NAMALWA (cell line): ENCODE results near the gene C12orf75.
"Not testable (repeated sequence)": the region's sequence is repeated elsewhere in the genome, so short reads cannot be mapped to it uniquely, and the experiment has no call there.

Experiments
- DNase-seq: peaks from one replicate; pipeline ENCODE4 v3.0.0-alpha.2; 2015; ENCODE audit warnings: low spot score

Gene C12orf75

DNA sequence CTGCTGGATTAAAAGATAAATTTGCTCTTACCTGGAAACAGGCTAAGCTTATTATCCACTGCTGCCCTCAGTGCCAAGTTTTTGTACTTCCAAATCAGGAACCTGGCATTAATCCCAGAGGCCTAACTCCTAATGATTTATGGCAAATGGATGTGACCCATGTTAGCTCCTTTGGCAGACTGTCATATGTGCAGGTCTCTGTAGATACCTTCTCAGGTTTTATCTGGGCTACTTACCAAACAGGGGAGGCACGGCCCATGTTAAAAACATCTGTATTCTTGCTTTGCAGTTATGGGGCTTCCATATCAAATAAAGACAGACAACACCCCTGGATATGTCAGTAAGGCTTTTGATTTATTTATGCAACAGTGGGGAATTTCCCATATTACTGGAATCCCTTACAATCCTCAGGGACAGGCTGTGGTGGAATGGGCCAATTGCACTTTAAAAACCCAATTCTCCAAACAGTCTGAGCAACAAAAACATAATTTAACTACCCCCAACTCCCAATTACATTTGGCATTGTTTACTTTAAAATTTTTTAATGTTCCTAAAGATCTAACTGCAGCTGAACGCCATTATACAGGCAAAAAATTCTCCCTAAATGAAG is 19.9 kb upstream of the C12orf75 start:
- DNase-seq: not testable (repeated sequence)

DNA sequence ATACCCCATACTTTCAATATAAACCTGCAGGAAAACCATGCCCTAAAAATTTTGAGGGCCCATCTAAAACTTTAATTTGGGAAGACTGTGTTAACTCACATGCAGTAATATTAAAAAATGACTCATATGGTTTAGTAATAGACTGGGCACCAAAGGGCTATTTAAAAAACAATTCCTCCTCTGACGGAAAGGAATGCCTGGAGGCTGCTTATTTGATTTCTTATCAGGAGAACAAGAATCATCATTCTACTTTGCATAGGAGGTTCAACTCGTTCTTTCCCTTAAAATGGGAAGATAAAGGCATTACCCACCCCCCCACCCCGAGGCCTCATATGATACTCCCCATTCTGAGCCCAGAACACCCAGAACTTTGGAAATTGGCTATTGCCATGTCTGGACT is 18.6 kb upstream of the C12orf75 start:
- not testable (repeated sequence) for DNase-seq

DNA sequence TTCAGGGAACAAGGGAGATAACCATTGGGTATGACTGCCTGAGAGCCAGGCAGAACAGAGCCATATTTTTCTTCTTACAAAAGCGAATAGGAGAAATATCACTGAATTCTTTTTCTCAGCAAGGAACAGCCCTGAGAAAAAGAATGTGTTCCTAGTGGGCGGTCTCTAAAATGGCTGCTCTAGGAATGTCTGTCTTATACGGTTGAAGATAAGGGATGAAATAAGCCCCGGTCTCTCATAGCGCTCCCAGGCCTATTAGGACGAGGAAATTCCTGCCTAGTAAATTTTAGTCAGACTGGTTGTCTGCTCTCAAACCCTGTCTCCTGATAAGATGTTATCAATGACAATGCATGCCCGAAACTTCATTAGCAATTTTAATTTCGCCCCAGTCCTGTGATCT is 16.7 kb upstream of the C12orf75 start:
- not testable (repeated sequence) for DNase-seq

DNA sequence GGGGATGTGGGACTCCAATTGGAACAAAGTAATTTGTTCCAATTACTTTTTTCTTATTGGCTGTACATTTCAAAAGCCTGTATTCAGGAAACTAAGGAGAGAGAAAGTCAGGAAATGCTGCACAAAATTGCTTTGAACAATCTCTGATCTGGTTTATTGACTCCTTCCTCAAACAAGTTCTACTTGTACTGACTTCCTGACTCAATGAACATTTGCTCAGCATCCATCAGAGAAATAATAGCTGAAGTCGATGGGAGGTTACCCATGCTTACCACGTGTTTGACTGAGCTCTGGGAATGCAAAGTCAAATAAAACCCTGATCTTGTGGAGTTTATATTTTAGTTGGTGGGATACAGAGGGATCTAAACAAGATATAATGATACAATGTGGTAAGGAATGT is 15.4 kb upstream of the C12orf75 start:
- no peak for DNase-seq

DNA sequence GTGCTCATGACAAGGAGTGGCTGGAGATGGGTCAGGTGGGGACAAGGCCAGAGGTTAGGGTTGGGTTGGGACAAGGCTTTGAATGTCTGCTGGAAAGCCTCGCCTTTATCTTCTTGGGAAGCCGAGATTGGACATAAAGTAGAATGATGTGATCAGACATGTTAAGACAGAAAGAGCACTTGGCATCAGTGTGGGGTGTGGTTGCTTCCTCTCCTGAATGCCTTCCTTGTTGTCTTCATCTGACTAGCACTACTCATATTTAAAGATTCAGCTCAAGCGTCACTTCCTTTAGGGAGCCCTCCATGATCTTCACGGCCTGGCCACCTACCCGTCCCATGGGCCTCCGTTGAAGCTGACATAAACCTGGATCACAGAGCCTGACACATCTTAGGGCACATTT is 14.8 kb upstream of the C12orf75 start:
- no peak for DNase-seq

DNA sequence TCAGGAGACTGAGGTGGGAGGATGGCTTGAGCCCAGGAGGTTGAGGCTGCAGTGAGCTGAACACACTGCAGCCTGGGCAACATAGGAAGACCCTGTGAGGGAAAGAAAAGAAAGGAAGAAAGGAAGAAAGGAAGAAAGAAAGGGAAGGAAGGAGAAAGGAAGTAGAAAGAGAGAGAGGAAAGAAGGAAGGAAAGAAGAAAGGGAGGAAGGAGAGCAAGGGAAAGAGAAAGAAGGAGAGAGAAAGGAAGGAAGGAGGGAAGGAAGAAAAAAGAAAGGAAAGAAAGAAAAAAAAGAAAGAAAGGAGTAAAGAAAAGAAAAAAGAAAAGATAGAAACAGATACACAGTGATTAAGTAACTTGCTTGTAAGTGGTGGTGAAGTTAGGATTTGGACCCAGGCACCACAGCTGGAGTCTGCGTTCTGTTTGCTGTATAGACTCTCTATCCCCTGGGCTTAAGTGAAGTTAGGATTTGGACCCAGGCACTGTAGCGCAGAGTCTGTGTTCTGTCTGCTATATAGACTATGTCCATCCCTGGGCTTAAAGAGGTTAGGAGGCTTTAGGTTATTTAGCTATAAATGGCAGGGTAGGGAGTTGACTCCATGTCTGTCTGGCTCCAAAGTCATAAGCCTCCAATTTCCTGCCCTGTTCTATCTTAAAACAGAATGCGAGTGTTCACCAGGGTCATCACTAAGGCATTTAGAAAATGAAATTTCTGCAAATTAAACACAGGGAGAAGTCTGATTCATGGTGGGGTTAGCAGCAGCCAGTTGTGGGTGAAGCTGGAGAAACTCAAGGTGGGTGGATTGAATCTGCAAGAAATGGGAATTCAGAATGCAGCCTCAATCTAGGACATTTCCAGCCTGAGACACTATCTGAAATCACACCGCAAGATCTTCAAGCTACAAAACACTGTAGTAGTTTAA is 13.3 kb upstream of the C12orf75 start:
- no peak for DNase-seq

DNA sequence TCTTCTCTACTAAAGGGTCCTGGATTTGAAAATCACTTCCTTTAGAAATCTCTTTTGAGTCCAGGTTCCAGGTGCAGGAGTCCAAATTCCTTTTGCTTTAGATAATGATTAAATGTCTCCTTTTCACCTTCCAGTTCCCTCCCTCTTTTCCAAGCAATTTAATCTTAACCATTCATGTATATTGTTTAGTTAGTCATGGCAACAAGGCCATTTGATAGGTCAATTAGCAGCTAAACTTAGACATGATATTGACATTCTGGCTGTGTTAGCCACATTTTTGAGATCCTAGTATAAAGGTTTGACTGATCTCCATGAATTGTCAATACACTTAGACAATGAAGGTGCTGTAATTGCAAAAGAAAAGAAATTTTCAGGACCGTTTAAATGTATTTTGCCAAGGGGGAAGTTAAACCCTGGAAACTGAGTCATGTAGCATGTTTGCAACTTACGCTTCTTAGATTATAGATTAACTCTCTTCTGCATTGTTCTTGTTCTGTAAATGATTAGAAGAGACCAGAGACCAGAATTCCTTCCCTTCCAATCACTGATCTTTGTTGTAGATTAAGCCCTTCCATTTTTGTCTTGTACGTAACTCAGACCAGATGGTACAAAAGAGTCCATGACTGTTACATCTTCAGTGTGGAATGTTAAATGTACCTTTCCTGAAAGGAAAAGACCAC is 12.4 kb upstream of the C12orf75 start:
- no peak for DNase-seq

DNA sequence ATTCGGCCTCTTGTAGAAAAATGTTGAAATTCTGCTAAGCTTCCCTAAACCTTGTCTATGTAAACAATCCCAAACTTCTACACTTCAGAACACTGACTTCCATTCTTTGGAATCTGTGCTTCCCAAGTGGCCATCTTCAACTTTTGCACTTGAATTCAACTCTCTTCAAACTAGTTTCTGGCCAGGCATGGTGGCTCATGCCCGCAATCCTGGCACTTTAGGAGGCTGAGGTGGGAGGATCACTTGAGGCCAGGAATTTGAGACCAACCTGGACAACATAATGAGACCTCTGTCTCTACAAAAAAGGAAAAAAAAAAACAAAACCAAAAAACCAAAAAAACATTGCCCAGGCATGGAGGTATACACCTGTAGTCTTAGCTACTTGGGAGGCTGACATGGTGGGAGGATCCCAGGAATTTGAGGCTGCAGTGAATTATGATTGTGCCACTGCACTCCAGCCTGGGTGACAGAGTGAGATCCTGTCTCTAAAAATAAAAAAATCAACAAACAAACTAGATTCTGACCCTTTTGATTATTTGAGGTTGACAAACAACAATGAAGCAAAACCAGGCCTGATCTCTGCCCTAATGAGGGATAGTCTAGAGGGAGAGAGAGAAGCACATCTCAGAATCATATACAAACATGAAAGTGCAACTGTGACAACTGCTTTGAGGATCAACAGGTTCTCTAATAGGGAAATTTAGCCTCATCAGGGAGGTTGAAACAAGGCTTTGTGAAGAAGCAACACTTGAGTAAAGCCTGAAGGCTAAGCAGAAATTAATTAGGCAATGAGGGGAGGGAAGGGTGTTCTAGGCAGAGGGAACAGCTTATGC is 11.6 kb upstream of the C12orf75 start:
- no peak for DNase-seq

DNA sequence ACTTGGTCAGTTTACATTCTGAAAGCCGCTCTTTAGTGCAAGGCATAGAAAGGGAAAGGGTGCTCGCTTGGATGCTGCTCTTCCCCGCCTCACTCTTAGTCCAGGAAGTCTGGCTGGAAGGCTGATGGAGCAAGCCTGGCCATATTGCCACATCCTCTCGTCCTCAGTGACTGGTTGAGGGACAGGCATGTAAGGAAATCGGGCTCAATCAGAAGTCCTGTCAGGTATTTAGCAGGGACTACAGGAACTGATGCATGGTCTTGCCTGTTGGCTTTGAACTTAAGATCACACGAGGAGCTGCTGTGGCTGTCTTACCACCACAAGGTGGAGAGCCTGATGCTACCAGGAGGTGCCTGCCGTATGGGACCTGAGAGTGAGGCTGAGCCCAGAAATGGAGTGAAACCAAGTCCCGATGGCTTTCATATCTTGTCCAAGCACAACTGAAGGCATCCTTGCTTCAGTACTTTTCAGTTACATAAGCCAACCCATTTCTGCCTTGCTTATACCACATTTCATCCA is 10.7 kb upstream of the C12orf75 start:
- DNase-seq: no peak

DNA sequence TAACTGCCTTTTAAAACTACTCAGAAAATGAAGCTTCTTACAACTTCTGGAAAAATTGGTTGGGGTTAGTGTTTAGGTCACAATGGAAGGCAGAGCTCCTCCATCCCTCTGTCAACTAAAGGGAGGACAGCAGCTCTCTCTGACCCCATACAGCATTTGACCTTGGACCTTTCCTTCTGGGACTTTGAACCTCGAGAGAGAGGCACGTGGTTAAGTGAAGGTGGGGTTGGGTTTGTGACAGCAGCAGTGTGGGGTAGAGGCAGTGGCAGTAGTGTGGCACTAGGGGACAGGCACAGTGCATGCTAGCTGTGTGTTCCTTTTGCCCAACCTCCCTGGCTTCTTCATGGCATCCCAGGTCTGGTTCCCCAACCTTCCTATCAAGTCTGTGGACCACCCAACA is 9.4 kb upstream of the C12orf75 start:
- DNase-seq: no peak

DNA sequence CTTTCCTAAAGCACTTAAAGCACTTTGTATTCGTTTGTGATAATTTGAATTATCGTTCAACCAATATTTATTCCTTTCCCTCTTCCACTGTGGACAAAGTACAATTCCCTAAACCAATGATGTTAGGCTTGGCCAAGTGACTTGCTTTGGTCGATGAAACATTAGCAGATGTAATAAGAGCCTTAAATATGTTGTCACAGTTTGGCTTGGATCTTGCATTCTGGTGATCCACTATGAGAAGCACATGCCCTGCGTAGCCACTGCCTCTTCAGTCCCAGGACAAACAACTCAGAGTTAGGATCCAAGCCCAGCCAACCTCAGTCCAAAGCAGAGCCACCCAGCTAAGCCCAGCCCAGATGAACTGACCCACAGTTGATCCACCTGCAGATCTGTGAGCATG is 8.4 kb upstream of the C12orf75 start:
- no peak for DNase-seq

DNA sequence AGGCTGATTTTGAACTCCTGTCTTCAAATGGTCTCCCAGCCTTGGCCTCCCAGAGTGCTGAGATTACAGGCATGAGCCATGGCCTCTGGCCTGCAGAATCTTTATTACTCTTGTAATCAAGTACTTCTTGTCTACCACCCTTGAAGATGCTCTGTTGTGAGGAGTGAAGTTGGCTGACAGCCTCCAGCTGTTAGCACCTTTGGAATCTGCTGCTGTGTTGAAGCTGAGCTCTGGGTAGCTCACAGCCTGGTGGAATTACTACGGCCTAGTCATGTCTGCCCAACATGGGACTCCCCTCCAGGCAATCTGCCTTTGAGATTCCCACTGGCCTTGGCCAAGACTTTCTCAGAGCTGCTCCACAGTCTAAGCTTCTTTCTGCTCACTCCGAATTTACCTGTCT is 5.8 kb upstream of the C12orf75 start:
- DNase-seq: no peak

DNA sequence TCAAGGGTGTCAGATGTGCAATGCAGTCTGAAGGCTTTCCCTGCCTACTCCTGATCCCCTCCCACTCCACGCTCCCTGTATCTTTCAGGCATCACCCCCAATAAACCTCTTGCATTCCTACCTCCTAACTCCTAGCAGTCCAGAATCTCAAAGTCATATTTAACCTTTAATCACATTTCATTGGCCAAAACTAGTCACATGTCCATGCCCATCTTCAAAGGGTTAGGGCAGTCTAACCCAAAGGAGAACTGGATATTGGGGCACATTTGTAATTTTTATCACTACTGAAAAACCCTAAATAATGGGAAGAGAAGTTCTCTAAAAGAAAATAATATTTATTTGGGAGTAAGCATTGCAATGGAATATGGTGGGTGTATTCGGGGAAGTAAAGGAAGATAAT is 5.4 kb upstream of the C12orf75 start:
- no peak for DNase-seq

DNA sequence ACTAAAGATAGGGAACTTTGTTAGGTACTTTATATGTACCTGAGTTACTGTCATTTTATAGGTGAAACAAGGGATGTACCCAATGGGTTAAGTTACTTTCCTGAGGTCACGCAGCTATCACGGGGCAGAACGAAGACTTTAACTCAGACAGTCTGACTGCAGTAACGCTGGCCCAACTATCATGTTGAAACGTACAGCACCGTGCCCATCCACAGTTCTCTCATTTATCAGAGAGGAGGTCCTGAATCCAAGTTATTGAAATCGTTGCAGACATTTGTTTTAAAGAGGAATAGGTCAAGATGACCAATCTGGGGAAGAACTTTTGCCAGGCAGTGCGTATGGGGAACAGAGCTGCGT is 587 bp upstream of the C12orf75 start:
- DNase-seq: no peak

DNA sequence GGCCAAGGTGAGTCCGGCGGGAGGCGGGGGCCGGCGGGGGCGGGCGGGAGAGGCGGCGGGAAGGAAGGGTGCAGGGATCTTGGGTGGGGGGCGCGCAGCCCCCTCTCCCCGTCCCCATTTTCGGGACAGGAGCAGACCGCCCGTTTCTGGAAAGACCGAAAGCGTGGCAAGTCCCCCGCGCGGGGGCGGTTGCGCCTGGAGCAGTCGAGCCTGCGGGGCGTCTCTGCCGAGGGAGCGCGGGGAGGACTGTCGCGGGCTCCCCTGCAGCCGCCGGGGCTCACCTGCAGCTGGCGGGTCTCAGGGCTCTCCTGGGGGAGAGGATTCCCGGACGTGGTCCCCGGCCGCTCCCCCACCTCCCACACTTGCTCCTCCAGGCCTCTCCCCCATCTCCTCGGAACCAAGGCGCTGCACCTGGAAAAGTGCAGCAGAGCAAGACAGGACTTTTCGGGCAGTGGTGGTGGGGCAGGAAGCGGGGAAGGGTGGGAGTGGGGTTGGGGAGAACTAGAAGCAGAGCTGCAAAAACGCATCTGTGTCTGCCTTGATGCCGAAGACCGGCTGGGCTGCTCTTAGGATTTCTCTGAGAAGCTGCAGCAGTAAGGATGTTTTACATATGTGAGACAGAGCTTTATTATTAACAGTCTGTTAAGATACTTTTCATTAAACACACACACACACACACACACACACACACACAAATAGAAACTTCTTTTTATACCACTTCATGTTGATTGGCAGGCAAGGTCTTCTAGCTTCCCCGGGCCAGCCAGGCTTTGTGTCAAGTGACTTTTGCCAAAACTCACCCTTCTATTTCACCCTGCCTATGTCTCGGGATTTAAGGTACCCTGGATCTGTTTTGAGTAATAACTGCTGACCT is 677 bp downstream of the C12orf75 start:
- DNase-seq: peak; percentile 54

DNA sequence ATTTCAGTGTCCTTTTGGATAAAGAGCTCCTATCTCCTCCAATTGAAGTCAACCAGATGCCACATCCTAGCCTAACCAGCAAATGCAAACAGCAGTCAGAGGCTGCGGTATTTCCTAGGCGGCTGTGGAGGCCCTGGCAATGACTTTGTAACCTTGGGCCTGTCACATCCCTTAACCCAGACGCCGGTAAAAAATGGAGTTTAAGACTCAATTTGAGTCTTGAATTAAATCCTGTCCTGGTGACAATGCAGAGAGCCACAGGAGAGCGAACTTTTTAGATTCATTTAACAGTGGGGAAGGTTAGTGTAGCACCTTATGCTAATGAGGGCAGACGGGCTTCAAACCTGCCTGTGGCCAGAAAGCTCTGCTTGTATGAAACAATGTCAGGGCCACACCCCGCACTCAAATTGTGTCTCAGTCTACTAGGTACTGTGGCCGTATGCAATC is 1.3 kb downstream of the C12orf75 start:
- DNase-seq: no peak

DNA sequence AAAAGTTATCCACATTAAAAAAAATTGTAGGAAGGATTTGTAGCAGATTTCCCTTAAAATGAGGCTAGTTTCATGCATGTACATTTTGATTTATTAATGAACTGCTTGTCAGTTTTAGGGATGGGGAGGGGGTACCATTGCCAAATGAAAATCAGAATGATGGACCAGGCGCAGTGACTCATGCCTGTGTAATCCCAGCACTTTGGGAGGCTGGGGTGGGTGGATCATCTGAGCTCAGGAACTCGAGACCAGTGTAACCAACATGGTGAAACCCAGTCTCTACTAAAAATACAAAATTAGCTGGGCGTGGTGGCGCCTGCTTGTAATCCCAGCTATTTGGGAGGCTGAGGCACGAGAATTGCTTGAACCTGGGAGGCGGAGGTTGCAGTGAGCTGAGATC is 1.8 kb downstream of the C12orf75 start:
- not testable (repeated sequence) for DNase-seq

DNA sequence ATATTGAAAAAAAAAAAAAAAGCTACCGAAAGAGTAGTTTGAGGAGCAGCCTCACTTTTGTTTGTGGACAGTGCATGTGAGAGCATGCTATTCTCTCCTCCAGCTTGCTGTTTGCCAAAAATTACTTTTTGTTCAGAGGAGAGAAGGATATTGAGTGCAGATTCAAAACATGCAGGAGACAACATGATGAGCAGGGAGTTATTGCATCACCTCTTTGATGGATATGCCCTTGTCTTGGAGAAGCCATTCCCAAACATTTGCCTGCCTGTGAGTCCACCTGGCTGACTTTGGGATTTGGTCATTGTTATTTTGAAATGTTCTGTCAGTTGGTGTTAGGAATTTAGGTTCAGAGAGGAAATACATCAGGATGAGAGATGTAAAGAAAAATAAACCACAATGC is 2.4 kb downstream of the C12orf75 start:
- no peak for DNase-seq

DNA sequence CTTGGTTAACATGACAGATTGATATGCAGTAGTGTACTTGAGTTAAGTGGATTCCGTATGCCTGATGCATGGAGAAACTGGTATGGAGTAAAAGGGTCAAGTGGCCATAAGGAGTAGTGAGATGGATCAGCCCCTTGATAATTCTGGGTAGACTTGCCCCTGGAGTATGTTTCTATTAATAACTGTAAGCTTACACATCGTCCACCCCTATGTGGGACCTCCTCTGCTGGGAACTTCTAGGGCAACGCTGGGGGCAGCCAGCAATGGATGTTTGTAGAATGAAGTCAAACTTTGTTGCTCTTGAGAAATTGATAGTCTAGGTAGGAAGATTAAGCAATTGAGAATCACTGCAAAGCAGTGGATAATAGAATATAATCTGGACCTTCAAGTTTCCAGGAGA is 3.5 kb downstream of the C12orf75 start:
- DNase-seq: no peak

DNA sequence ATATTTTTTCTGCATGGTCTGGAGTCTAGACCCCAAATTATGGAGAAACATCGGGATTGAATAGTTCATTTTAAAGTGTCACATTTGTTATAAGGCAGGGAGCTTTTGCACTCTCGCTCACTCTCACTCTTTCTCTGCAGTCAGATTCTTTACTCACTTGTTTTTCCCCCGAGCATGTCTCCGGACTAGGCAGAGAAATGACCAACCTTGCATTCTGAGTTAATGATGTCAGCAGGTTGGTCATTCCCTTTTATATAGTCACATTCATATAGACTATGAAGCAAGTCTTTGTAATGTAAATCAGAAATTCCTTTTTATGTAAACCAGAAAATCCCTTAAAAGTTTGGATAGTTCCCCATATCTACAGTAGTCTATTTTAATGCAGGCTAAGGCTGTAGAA is 4.1 kb downstream of the C12orf75 start:
- DNase-seq: no peak

DNA sequence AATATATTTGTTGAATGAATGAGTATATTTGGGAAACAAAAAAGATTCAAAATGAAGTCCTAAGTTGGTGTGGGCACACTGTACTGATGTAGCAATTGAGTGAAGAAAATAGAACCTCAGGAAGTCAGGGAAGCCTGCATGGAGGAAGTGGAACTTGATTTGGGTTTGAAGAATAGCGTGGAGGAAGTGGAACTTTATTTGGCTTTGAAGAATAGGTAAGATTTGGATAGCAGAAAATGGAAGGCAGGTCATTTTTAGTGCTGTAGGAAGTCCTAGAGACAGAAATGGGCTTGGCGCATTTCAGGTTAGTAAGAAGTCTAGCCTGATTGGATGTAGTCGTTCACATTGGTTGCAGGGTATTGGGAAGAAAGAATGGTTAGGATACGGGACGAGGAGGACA is 5.4 kb downstream of the C12orf75 start:
- DNase-seq: no peak
